Diencephalon (tissue), 1 donor: ENCODE measurements around the gene SCCPDH. TPM values are rescaled to one million over a fixed set of nuclear protein-coding genes. Genes with fewer than 3 reads are reported as not detected.

Experiments used
- small RNA-seq: library from RNA; depleted of rRNA; stranded (forward); fragments of <200 nt; gene quantifications from one replicate; pipeline ENCODE3, GENCODE V24; 2014
- total RNA-seq: library from RNA; depleted of rRNA; stranded (reverse); fragments of >200 nt; gene quantifications from one replicate; pipeline ENCODE4 v1.2.3, GENCODE V29; 2014

The SCCPDH gene
- total RNA-seq, result 72.7 TPM

GRCh38 chr1:246724016-246724730, at the start of gene SCCPDH:
TSS of gene SCCPDH (plus strand) at chr1:246724409. CDS start at chr1:246724423, 14 bp downstream.

Small RNA genes within 50 kb of the gene (small RNA-seq; reads per million reads assigned to genes)
- not detected for gene AC113174.1

Other genes with a start within 250 kb of the SCCPDH start
- gene SMYD3, start 217.1 kb upstream of the SCCPDH start, total RNA-seq, result 50.1 TPM
- gene TFB2M, start 158.1 kb upstream of the SCCPDH start, total RNA-seq, result 17.3 TPM
- gene CNST, start 158.0 kb upstream of the SCCPDH start, total RNA-seq, result 46.8 TPM
- 37.8 TPM for gene AHCTF1, start 207.5 kb downstream of the SCCPDH start, total RNA-seq